HG03558 (cell line): ENCODE results near the gene CHN2.

Source experiments
- ATAC-seq: cut with Tn5 transposase; IDR thresholded peaks from one replicate; pipeline ENCODE4 v1.9.1; 2021; ENCODE audit warnings: moderate number of reproducible peaks; ENCODE audit not compliant: unreplicated experiment; ENCODE audit errors: extremely low read depth

CHN2 gene

DNA sequence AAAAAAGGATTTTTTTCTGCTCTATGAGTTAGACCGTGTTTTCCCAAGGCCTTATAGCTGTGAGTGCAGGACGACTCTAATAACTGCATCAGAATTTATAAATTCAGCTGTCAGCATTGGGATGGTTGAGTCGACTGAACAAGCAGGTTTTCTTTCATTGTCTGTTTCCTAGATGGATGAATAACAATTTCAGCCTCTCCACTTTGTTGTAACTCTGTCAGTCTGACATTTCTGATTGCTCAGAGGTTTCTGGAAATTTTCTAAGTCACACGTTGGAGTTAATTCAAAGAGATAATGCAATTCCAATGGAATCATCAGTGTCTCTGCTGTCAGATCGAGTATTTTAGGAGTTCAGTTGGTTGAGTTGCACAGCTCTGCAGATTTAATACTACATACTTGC, 159.2 kb downstream of the CHN2 start:
- no peak for ATAC-seq

GRCh38 chr7:29354340-29354739, 159.8 kb downstream of the CHN2 start:
- no peak for ATAC-seq

DNA sequence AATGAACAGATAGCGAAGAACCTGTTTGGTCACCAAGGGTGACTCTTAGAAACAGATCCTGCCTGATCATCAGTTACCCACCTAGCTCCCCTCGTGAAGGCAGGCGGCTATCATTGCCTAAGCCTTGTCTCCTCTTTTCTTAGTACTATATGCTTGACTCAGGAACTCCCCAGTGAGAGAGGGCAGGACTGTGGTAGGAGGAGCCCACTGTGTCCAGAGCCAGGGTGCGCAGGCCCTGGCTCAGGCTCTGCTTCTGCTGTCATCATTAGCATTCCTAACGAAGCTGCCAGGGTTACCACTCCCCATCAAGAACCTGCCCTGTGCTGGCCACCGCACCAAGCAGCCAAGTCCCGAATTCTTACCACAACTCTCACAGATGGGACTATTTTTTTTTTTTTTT, 160.8 kb downstream of the CHN2 start:
- ATAC-seq, result no peak

- no peak for ATAC-seq
These were observed 162.1 kb downstream of the CHN2 start for GRCh38 chr7:29356631-29357030.

DNA sequence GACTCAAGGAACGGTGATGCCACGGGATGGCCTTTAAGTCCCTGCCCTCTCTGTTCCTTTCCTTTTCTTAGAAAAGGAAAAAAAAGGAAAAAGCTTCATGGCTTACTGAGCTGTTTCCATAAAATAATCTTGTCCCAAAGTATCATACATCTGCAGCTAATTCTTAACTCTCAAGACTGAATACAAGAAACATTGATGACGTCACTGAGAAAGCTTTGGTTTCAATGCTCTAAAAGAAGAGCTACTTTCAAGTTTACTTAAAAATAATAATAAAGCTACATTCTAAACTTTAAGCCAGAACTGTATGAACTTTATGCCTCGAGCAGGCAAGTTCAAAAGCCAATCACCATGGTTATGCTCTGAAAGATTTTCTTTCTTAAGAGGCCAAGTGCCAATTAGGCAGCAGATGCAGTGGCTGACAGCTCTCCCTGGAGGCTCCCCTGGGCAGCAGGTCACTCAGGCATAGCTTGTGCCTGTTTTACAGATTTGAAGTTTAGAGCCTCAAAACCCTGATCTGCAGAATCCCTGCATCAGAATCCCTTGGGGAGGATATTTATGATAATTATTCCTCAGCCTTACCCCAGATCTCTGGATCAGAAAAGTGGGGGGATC, 165.0 kb downstream of the CHN2 start:
- ATAC-seq, result no peak

GRCh38 chr7:29360633-29361625, 166.4 kb downstream of the CHN2 start:
- ATAC-seq, result no peak

DNA sequence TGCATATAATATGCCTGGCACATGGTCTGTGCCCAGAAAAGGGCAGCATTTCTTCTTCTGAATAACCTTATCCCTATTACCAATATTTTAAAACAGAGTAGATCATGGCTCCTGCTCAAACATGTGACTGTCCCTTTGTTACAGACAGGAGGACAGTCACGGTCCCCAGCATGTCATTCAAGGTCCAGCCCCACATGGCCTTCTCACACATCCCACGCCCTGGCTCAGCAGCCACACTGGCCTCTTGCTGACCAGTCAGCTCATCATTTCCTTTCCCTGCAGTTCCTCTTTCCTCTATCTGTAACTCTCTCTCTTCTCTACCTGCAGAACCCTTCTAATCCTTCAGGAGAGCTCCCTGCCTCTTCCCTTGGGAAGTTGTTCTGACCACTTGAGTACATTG, 167.8 kb downstream of the CHN2 start:
- no peak for ATAC-seq

- ATAC-seq, result no peak
These were observed 169.3 kb downstream of the CHN2 start for GRCh38 chr7:29363636-29364425.

- ATAC-seq, result no peak
These were observed 170.1 kb downstream of the CHN2 start for GRCh38 chr7:29364661-29365060.

- ATAC-seq, result no peak
These were observed 170.8 kb downstream of the CHN2 start for GRCh38 chr7:29365423-29365822.

GRCh38 chr7:29367784-29368183, 173.2 kb downstream of the CHN2 start:
- no peak for ATAC-seq

DNA sequence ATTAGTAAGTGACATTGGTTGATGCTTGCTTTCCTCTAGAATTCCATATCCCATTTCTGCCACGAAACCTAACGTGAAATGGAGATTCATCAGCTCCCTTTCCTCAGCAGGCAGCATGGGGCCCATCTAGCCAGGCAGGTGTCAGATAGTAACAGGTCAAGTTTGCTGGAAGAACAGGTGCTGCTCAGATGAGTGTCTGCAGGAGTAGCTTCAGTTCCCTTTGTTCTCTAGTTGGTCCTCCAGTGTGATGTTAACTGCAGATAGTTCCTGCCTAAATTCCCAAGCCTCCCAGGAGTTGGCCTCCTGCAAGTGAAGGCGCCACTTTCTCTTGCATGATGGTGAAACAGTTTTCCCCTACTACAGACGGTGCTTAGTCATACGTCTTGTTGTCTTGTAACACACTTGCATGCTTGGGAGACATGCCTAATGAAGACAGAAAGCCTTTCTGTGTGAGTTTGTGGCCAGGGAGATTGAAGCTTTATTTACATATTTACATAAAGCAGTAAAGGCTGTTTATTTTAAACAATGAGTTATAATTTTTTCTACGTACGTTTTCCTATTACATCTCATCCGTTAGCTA, 175.4 kb downstream of the CHN2 start:
- no peak for ATAC-seq

DNA sequence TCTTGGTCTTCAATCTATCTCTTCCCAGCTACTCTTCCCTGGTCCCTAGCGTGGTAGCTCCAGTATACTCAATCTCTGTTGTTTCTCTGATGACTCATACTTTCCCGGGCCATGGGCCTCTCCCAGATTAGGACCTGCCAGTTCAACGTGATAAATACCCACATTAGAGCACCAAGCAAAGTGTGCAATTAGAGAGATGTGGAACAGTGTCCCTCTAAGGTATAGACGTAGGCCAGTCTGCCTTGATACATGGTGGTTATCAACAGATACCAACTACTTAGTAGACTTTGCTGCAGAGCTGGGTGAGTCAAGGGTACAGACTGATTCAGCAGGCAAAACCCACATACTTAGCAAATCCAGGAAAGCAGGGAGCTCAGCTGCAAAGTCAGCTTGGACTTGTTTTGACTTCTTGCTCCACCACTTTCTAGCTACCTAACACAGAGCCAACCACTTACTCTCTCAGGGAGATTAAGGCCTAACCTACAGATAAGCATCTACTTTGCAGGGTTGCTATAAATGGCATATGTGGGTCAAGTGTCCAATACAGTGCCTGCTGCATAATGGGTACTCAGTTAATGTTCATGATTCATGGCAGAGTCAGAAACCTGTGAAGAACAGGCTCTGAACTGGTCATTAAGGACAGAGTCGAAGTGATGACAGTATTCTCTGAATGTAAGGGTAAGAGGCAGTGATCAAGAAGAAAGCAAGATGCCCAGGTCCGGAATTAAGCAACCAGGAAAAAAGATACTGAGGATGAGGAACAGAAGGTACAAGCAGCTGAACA, 176.1 kb downstream of the CHN2 start:
- ATAC-seq, result no peak

GRCh38 chr7:29371472-29371871, 176.9 kb downstream of the CHN2 start:
- no peak for ATAC-seq

- no peak for ATAC-seq
These were observed 177.9 kb downstream of the CHN2 start for GRCh38 chr7:29372351-29373090.

DNA sequence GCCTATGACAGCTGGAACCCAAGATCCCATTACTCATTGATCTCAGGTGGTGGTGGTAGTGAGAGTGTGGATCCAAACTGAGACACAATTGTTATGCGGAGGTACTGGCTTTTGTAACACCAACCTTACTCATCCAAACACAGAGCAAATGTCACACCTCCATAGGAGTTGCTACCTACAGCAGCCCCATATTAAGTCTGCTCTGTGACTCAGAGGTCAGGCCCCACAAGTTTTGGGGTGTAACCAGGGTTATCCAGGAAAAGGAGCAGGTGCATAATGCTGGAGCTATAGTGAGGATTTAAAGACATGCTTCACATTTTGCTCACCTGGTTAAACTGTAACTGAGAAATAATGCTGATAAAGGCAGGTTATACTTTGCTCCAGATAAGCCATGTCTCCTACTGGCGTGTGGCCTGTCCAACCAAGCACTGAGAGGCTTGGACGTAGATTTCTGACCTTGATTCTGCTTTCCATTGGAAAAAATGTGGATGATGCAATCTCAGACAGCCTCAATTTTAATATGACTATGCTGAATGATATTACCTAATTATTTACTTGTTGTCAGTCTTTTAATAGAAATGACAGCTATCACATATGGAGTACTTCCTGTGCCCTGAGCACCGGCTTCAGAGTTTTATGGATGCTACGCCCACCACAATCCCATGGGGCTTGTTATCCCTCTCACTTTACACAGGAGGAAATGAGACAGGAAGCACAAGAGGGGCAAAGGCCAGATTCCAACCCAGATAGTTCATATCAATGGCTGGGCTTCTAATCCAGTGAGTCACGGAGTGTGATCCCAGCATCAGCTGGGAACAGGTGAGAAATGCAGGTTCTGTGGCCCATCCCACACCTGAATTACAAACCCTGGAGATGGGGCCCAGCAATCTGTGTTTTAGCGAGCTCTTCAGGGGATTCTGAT, 181.3 kb downstream of the CHN2 start:
- ATAC-seq, result no peak

DNA sequence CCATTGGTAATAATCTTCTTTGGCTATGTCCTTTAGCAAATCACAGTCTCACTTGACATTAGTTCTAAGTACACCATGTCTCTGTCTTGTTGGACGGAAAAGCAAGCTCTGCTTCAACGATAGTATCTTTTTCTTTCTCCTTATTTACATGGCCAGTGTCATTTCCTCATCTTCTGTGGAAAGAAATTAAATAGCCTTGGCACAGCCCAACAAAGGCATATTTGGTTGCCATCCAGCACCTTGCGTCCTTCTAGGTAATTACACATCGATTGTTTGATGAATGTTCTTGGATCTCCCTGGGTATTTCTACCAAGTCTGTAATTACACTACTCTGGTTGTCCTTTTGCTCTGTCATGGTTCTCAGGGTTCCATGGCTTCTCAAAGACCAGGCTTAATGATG, 183.1 kb downstream of the CHN2 start:
- ATAC-seq, result no peak

GRCh38 chr7:29379551-29379950, 185.0 kb downstream of the CHN2 start:
- no peak for ATAC-seq
